Measurements from ENCODE around the gene TSPAN9. TPM values are rescaled to one million over a fixed set of nuclear protein-coding genes. Genes with fewer than 3 reads are reported as not detected.

The TSPAN9 gene
- total RNA-seq, 4 donors from 2014 or later: 15.7 to 32.6 (median 26.2) TPM

DNA sequence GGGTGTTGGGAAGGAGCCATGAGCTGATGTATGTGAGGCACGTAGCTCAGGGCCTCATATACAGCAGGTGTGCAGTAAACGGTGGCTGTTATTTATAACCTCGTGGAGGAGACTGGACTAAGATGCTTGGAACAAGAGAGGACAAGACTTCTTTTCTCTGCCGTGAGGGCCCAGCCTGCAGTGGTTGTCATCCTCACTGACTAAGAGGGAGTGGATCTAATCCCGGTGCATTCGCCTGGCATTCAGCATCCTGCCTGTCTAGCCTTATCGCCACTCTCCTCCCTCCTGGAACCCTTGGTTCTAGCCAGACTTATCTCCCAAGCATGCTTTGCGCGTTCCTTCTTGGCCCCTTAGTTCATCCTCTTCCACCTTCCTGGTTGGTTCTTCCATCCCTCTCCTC is 3.9 kb downstream of the TSPAN9 start:
- H3K4me1 ChIP-seq: peaks cover 0 to 31% (median 8%) of the 10 kb centered on the region in 4 donors

DNA sequence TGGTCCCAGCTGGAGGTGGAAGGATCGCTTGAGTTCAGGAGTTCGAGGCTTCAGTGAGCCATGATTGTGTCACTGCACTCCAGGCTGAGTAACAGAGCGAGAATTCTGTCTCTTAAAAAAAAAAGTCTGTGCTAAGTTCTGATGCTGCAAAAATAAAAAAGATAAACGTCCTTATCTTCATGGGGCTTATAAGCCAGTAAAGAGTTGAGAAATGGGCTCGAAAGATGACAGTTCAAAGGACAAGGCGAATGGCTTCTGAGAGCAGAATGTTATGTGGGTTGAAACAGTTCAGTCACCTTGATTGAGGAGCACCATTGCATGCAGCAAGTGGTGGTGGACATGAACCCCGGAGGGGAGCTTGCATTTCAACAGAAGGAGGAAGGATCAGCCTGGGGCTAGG is 4.7 kb downstream of the TSPAN9 start:
- Histone ChIP-seq H3K9me3 (no peaks in the 10 kb centered on the region), H3K4me3 (no peak overlapping the region), H3K4me1 (peaks cover 0 to 25% (median 2%) of the 10 kb centered on the region in 4 donors), H3K27ac (no peak overlapping the region), H3K36me3 (peaks cover 0 to 24% (median 0%) of the 10 kb centered on the region in 3 donors), H3K27me3 (no peaks in the 10 kb centered on the region)
- no peak for DNase-seq (ENCODE audit: low spot score in 2 of 2)
- TF ChIP-seq EP300 (IDR thresholded peaks at IDR 0.05) (no peak), POLR2A (IDR thresholded peaks at IDR 0.05) (no peak)
- TF ChIP-seq, protein P1, sequence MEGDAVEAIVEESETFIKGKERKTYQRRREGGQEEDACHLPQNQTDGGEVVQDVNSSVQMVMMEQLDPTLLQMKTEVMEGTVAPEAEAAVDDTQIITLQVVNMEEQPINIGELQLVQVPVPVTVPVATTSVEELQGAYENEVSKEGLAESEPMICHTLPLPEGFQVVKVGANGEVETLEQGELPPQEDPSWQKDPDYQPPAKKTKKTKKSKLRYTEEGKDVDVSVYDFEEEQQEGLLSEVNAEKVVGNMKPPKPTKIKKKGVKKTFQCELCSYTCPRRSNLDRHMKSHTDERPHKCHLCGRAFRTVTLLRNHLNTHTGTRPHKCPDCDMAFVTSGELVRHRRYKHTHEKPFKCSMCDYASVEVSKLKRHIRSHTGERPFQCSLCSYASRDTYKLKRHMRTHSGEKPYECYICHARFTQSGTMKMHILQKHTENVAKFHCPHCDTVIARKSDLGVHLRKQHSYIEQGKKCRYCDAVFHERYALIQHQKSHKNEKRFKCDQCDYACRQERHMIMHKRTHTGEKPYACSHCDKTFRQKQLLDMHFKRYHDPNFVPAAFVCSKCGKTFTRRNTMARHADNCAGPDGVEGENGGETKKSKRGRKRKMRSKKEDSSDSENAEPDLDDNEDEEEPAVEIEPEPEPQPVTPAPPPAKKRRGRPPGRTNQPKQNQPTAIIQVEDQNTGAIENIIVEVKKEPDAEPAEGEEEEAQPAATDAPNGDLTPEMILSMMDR (IDR thresholded peaks at IDR 0.05): no peak
- 70 to 84% methylated on average over 7 of the region's 7 CpGs for WGBS, 2 donors

More for the DNA sequence above, 3.9 kb downstream of the TSPAN9 start:
- Histone ChIP-seq H3K27ac (peak overlapping the region in 2 of 4 donors; percentile 20 to 31), H3K4me3 (no peak overlapping the region), H3K27me3 (no peaks in the 10 kb centered on the region), H3K9me3 (no peaks in the 10 kb centered on the region), H3K36me3 (peaks cover 0 to 24% (median 0%) of the 10 kb centered on the region in 3 donors)
- TF ChIP-seq POLR2A (IDR thresholded peaks at IDR 0.05) (no peak), EP300 (IDR thresholded peaks at IDR 0.05) (no peak)
- TF ChIP-seq, protein P1 (IDR thresholded peaks at IDR 0.05): no peak
- DNase-seq (ENCODE audit: low spot score in 2 of 2): no peak
- WGBS, 2 donors: 74 to 76% methylated on average over 9 of the region's 9 CpGs

DNA sequence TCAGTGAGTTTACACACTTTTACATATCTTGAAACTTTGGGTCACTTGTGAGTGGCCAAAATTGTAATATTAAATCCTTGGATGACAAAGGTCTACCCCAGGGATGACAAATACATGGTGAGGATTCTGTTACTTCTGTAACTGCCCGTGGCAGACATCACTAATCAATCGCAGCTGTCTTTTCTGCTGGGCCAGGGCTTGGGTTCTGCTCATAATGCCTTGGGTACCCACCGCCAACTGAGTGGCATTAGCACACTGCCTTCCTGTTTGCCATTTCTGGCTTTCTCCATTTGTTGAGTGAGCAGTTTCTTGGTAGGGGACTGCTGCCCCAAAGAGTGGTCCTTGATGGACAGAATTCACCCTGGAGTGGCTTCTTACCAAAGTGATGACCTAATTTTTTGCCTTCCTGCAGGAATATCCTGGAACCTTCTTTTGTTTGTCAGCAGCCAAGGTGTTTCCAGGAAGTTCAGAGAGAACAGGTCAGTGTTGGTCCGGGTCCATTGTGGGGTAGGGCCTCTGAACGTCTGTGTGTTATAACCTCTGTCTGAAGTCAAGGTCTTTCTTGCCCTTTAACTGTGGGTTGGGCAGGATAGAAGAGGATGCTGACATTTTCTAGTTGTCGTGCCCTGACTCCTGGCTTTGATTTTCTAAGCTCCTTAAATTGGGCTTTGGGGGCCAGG is 6.2 kb downstream of the TSPAN9 start:
- Histone ChIP-seq H3K4me1 (peaks cover 0 to 29% (median 2%) of the 10 kb centered on the region in 4 donors), H3K36me3 (peaks cover 0 to 24% (median 0%) of the 10 kb centered on the region in 3 donors), H3K9me3 (no peaks in the 10 kb centered on the region), H3K27ac (peak overlapping the region in 2 of 4 donors; percentile 36 to 60), H3K4me3 (no peak overlapping the region), H3K27me3 (no peaks in the 10 kb centered on the region)
- no peak for DNase-seq (ENCODE audit: low spot score in 2 of 2)
- 69 to 70% methylated on average over 6 of the region's 6 CpGs for WGBS, 2 donors
- TF ChIP-seq POLR2A (IDR thresholded peaks at IDR 0.05): no peak
- TF ChIP-seq EP300 (IDR thresholded peaks at IDR 0.05): no peak

DNA sequence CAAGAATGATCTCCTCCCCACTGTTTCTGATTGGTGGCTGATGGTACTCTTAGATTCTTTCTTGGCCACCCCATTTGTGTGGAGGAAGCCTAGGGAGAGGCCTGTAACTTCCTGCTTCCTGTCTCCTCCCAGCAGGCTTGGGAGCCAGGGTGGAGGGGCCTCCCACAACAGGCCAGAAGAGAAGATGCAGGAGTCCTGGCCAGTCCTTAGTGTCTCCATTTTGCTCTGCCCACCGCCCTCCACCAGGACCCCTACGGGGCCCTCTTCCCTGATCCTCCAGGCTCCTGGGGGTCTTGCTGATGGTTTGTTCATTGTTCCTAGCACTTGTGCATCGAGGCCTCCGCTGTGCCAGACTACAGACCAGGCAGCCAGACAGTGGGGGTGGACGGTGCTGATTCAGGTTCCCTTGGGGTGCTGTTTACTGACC is 6.8 kb downstream of the TSPAN9 start:
- TF ChIP-seq POLR2A (IDR thresholded peaks at IDR 0.05): no peak
- TF ChIP-seq EP300 (IDR thresholded peaks at IDR 0.05): no peak
- TF ChIP-seq, protein P1 (IDR thresholded peaks at IDR 0.05): no peak
- 63 to 69% methylated on average over 5 of the region's 5 CpGs for WGBS, 2 donors
- Histone ChIP-seq H3K27ac (peak overlapping the region in 2 of 4 donors; percentile 36 to 60), H3K9me3 (no peaks in the 10 kb centered on the region), H3K36me3 (peaks cover 0 to 24% (median 0%) of the 10 kb centered on the region in 3 donors), H3K27me3 (no peaks in the 10 kb centered on the region), H3K4me3 (no peak overlapping the region), H3K4me1 (peaks cover 0 to 26% (median 2%) of the 10 kb centered on the region in 4 donors)
- DNase-seq (ENCODE audit: low spot score in 2 of 2): no peak

DNA sequence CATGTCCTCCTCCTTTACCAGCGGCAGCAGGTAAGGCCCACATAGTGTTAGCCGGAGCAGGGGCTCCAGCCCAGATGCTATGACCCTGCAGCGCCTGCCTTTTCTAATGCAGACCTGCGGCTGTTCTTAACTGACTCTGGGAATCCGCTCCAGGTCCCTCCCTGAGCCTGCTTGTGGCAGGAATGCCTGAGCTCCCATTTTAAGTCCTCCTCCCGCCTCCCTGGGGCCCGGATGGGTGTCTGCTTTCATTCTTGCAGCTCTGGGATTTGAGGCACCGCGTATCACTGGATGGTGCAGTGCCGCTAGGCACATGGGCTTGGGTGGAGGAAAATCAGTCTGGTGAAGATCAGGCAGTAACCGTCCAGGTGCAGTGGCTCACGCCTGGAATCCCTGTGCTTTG is 7.6 kb downstream of the TSPAN9 start:
- no peak overlapping the region for H3K4me3 ChIP-seq
- no peaks in the 10 kb centered on the region for H3K27me3 ChIP-seq
- peak overlapping the region in 1 of 4 donors; percentile 36 for H3K27ac ChIP-seq
- TF ChIP-seq EP300 (IDR thresholded peaks at IDR 0.05) (no peak), POLR2A (IDR thresholded peaks at IDR 0.05) (no peak)
- TF ChIP-seq, protein P1 (IDR thresholded peaks at IDR 0.05): no peak
- WGBS, 2 donors: 86 to 87% methylated on average over 12 of the region's 12 CpGs
- H3K36me3 ChIP-seq: peaks cover 0 to 24% (median 0%) of the 10 kb centered on the region in 3 donors
- no peaks in the 10 kb centered on the region for H3K9me3 ChIP-seq
- peaks cover 0 to 21% (median 2%) of the 10 kb centered on the region in 4 donors for H3K4me1 ChIP-seq
- no peak for DNase-seq (ENCODE audit: low spot score in 2 of 2)

Measured in tibial nerve (tissue), 4 donors.